HEK293 (cell line): ENCODE results near the gene GALK1.

ENCODE experiments used
- CTCF ChIA-PET: fragments of 350-600 bp; formaldehyde crosslinking; extraction: SDS; loops from one replicate; lab custom pipeline; 2021; ENCODE audit warnings: antibody characterized with exemption; lab: Yijun Ruan, JAX
- POLR2A ChIA-PET: fragments of 300-600 bp; formaldehyde crosslinking; extraction: SDS; loops from one replicate; lab custom pipeline; 2020; ENCODE audit warnings: antibody characterized with exemption, inconsistent platforms; lab: Yijun Ruan, JAX
- H3K27ac ChIP-seq: fragments of 200-500 bp; sonication (Bioruptor generic); 2 replicates; pipeline ENCODE4 v1.5.1; 2014; ENCODE audit warnings: low read depth, low read length, control low read depth, inconsistent platforms; ENCODE audit errors: extremely low read depth
- H3K36me3 ChIP-seq, 2 experiments: fragments of 200-500 bp in 1 of 2; sonication (Bioruptor generic) in 1 of 2; 1 replicate in 1 of 2; 2 replicates in 1 of 2; pipeline ENCODE4 v1.5.1; 2014 to 2017; ENCODE audit warnings: inconsistent platforms in 2 of 2, low read length in 2 of 2; ENCODE audit not compliant: control insufficient read depth in 2 of 2, insufficient read depth in 1 of 2
- H3K4me1 ChIP-seq: fragments of 200-500 bp; sonication (Bioruptor generic); 2 replicates; pipeline ENCODE4 v1.5.1; 2014; ENCODE audit warnings: mild to moderate bottlenecking, low read length, inconsistent platforms; ENCODE audit not compliant: control insufficient read depth, insufficient read depth
- H3K4me3 ChIP-seq: 2 replicates; pipeline ENCODE4 v1.5.1; 2011; ENCODE audit warnings: low read depth, mild to moderate bottlenecking, control low read depth, low read length, moderate library complexity
- H3K9me3 ChIP-seq: fragments of 200-500 bp; sonication (Bioruptor generic); 2 replicates; pipeline ENCODE4 v1.5.1; 2014; ENCODE audit warnings: low read depth, low read length, inconsistent platforms; ENCODE audit not compliant: control insufficient read depth, insufficient read depth
- BCL6B ChIP-seq: fragments of 450-650 bp; formaldehyde crosslinking; IDR thresholded peaks from 2 replicates; pipeline ENCODE4 v1.5.1; 2017; ENCODE audit warnings: missing biosample characterization, missing genetic modification characterization
- CTCF ChIP-seq: fragments of 450-650 bp; formaldehyde crosslinking; IDR thresholded peaks from 2 replicates; pipeline ENCODE4 v1.5.1; 2016; ENCODE audit warnings: missing biosample characterization, missing genetic modification characterization
- KLF9 ChIP-seq: fragments of 450-650 bp; formaldehyde crosslinking; IDR thresholded peaks from 2 replicates; pipeline ENCODE4 v1.5.1; 2016; ENCODE audit warnings: missing biosample characterization, missing genetic modification characterization, low read depth
- PRDM1 ChIP-seq: fragments of 450-650 bp; formaldehyde crosslinking; IDR thresholded peaks from 2 replicates; pipeline ENCODE4; 2016; ENCODE audit warnings: missing biosample characterization, missing genetic modification characterization
- PRDM6 ChIP-seq: fragments of 450-650 bp; formaldehyde crosslinking; IDR thresholded peaks from 2 replicates; pipeline ENCODE4 v1.5.1; 2017; ENCODE audit warnings: missing biosample characterization, missing genetic modification characterization
- TRIM28 ChIP-seq: IDR thresholded peaks from 2 replicates; pipeline ENCODE4 v1.6.1; 2011; ENCODE audit warnings: low read length, control low read depth, borderline replicate concordance
- ZBTB44 ChIP-seq: fragments of 450-650 bp; IDR thresholded peaks from 2 replicates; pipeline ENCODE4 v1.5.1; 2018; ENCODE audit warnings: missing biosample characterization, mild to moderate bottlenecking, missing genetic modification characterization
- ZEB2 ChIP-seq: fragments of 450-650 bp; formaldehyde crosslinking; IDR thresholded peaks from 2 replicates; pipeline ENCODE4 v1.5.1; 2016; ENCODE audit warnings: missing biosample characterization, missing genetic modification characterization
- ZFP37 ChIP-seq: fragments of 450-650 bp; formaldehyde crosslinking; IDR thresholded peaks from 2 replicates; pipeline ENCODE4 v1.5.1; 2016; ENCODE audit warnings: missing biosample characterization, missing genetic modification characterization
- ZNF121 ChIP-seq: fragments of 450-650 bp; formaldehyde crosslinking; IDR thresholded peaks from 2 replicates; pipeline ENCODE4 v1.5.1; 2016; ENCODE audit warnings: missing biosample characterization, missing genetic modification characterization
- ZNF146 ChIP-seq: fragments of 450-650 bp; formaldehyde crosslinking; IDR thresholded peaks from 2 replicates; pipeline ENCODE4 v1.5.1; 2016; ENCODE audit warnings: missing biosample characterization, missing genetic modification characterization
- ZNF16 ChIP-seq: fragments of 450-650 bp; formaldehyde crosslinking; IDR thresholded peaks from 2 replicates; pipeline ENCODE4 v1.5.1; 2016; ENCODE audit warnings: low read depth, missing biosample characterization, missing genetic modification characterization
- ZNF184 ChIP-seq: fragments of 450-650 bp; IDR thresholded peaks from 2 replicates; pipeline ENCODE4 v1.5.1; 2018; ENCODE audit warnings: missing biosample characterization, mild to moderate bottlenecking, missing genetic modification characterization
- ZNF335 ChIP-seq: fragments of 450-650 bp; formaldehyde crosslinking; conservative IDR thresholded peaks from 2 replicates; pipeline ENCODE4 v1.5.1; 2016; ENCODE audit warnings: missing biosample characterization, missing genetic modification characterization
- ZNF362 ChIP-seq: fragments of 450-650 bp; formaldehyde crosslinking; IDR thresholded peaks from 2 replicates; pipeline ENCODE4 v1.5.1; 2016; ENCODE audit warnings: missing biosample characterization, missing genetic modification characterization
- ZNF621 ChIP-seq: fragments of 450-650 bp; formaldehyde crosslinking; IDR thresholded peaks from 2 replicates; pipeline ENCODE4 v1.5.1; 2017; ENCODE audit warnings: missing biosample characterization, missing genetic modification characterization
- ZNF660 ChIP-seq: fragments of 450-650 bp; IDR thresholded peaks from 2 replicates; pipeline ENCODE4 v1.5.1; 2018; ENCODE audit warnings: missing biosample characterization, mild to moderate bottlenecking, missing genetic modification characterization
- ZNF664 ChIP-seq: fragments of 450-650 bp; formaldehyde crosslinking; IDR thresholded peaks from 2 replicates; pipeline ENCODE4 v1.5.1; 2016; ENCODE audit warnings: missing biosample characterization, missing genetic modification characterization
- ZNF76 ChIP-seq: fragments of 450-650 bp; formaldehyde crosslinking; IDR thresholded peaks from 2 replicates; pipeline ENCODE4; 2016; ENCODE audit warnings: low read depth, missing biosample characterization, missing genetic modification characterization, borderline replicate concordance
- ZNF768 ChIP-seq: fragments of 450-650 bp; formaldehyde crosslinking; IDR thresholded peaks from 2 replicates; pipeline ENCODE4 v1.5.1; 2018; ENCODE audit warnings: missing biosample characterization, mild to moderate bottlenecking, missing genetic modification characterization

The GALK1 gene

GRCh38 chr17:75783069-75783783 lies 18.2 kb upstream of the GALK1 start:
- POLR2A ChIA-PET, result interaction anchor here (0.7 to 4.5 kb wide), 6 partner anchors 7 to 72 kb away, joined by 3 to 38 read pairs (median 4); partner anchors contain the start of gene WBP2
- Histone ChIP-seq H3K27ac (peak overlapping the region; percentile 98; the same call in 1 of the 2 replicates), H3K36me3 (peaks cover 0 to 12% of the 10 kb centered on the region in 2 experiments; a peak in 2 of 3 replicates), H3K4me1 (peaks cover 12% of the 10 kb centered on the region; the same call in 1 of the 2 replicates), H3K4me3 (no peak overlapping the region), H3K9me3 (no peaks in the 10 kb centered on the region)
- TF ChIP-seq KLF9 (tag by site-specific recombination) (no peak), ZNF121 (tag by site-specific recombination) (peak; percentile 7; the same call in 1 of the 2 replicates), ZNF16 (tag by site-specific recombination) (no peak), ZEB2 (peak; percentile 44; the same call in 1 of the 2 replicates), PRDM1 (tag by site-specific recombination) (peak; percentile 67), ZNF146 (no peak), ZNF621 (no peak), TRIM28 (peak; percentile 47; the same call in 1 of the 2 replicates), PRDM6 (peak; percentile 90), CTCF (tag by site-specific recombination) (peak; percentile 45; the same call in 1 of the 2 replicates), ZNF362 (tag by site-specific recombination) (peak; percentile 83; the same call in 1 of the 2 replicates), BCL6B (no peak), ZNF768 (peak; percentile 92; the same call in 1 of the 2 replicates), ZNF664 (peak; percentile 63; the same call in 1 of the 2 replicates)
- CTCF ChIA-PET, result interaction anchor here (0.6 to 2.4 kb wide), 22 partner anchors 8 to 976 kb away, joined by 3 to 14 read pairs (median 4); partner anchors contain the start of genes GALK1 and SMIM5

GRCh38 chr17:75779987-75780889 lies 15.2 kb upstream of the GALK1 start:
- peaks cover 17% of the 10 kb centered on the region; the same call in 1 of the 2 replicates for H3K4me1 ChIP-seq
- H3K4me3 ChIP-seq, result no peak overlapping the region
- CTCF ChIA-PET, result interaction anchor here (0.5 to 9.4 kb wide), 10 partner anchors 17 to 613 kb away, joined by 3 to 73 read pairs (median 4); partner anchors contain the start of gene GALK1
- no peaks in the 10 kb centered on the region for H3K9me3 ChIP-seq
- POLR2A ChIA-PET, result interaction anchor here (0.5 to 8.1 kb wide), 90 partner anchors 8 to 907 kb away, joined by 3 to 234 read pairs (median 4); partner anchors contain the start of genes ACOX1, CDK3, EXOC7 and FBF1
- no peak overlapping the region for H3K27ac ChIP-seq
- TF ChIP-seq ZFP37 (tag by site-specific recombination) (no peak), ZNF660 (tag by site-specific recombination) (no peak), ZNF76 (tag by site-specific recombination) (0 out of 2 replicates have a peak, but pooled peaks have one; percentile 7), ZBTB44 (0 out of 2 replicates have a peak, but pooled peaks have one; percentile 22), ZNF184 (0 out of 2 replicates have a peak, but pooled peaks have one; percentile 34), ZNF335 (tag by site-specific recombination) (0 out of 2 replicates have a peak, but pooled peaks have one; percentile 23)
- H3K36me3 ChIP-seq, result peaks cover 0 to 35% of the 10 kb centered on the region in 2 experiments; a peak in 2 of 3 replicates
